Muscle of leg (tissue), 11 donors: ENCODE measurements around the gene ARHGEF28. TPM values are rescaled to one million over a fixed set of nuclear protein-coding genes. Genes with fewer than 3 reads are reported as not detected.

ENCODE experiments used
- DNase-seq: peaks from one replicate; pipeline ENCODE4 v3.0.0; 2013
- H3K27ac ChIP-seq: one replicate; pipeline ENCODE4 v1.5.1; 2013; ENCODE audit warnings: mild to moderate bottlenecking, low read length, control low read depth
- H3K27me3 ChIP-seq: one replicate; pipeline ENCODE4 v1.6.1; 2013; ENCODE audit warnings: low read length; ENCODE audit not compliant: control insufficient read depth, insufficient read depth
- H3K36me3 ChIP-seq: one replicate; pipeline ENCODE4 v1.6.1; 2013; ENCODE audit warnings: low read length; ENCODE audit not compliant: control insufficient read depth, insufficient read depth
- H3K4me1 ChIP-seq: one replicate; pipeline ENCODE4 v1.6.1; 2013; ENCODE audit warnings: low read length; ENCODE audit not compliant: control insufficient read depth, insufficient read depth
- H3K4me3 ChIP-seq: one replicate; pipeline ENCODE4 v1.5.1; 2013; ENCODE audit warnings: low read length, control low read depth
- H3K9me3 ChIP-seq: replicated peaks from 2 replicates; pipeline ENCODE4 v1.6.1; 2013; ENCODE audit warnings: low read depth, low read length; ENCODE audit not compliant: control insufficient read depth
- WGBS: methylation state at CpG from one replicate; pipeline ENCODE4 v1.1.5; 2013; ENCODE audit warnings: missing lambda C conversion rate; ENCODE audit not compliant: insufficient coverage; 5-methylcytosine and 5-hydroxymethylcytosine counted together
- polyA plus RNA-seq, 8 donors: library from polyadenylated mRNA; unstranded; fragments of 120-200 nt; gene quantifications; one replicate each; pipeline versions ENCODE4 v1.2.1 to v1.2.3, GENCODE V29; 2013; ENCODE audit warnings: inconsistent platforms in 1 of 8, low replicate concordance in 1 of 8; ENCODE audit not compliant: insufficient read length in 8 of 8, insufficient read depth in 1 of 8
- total RNA-seq: library from RNA; stranded (reverse); fragments of 120-200 nt; gene quantifications from one replicate; pipeline ENCODE4 v1.2.4, GENCODE V29; 2013

The ARHGEF28 gene
- total and polyA plus RNA-seq, 9 donors = 1.6 to 5.1 (median 3.4) TPM

DNA sequence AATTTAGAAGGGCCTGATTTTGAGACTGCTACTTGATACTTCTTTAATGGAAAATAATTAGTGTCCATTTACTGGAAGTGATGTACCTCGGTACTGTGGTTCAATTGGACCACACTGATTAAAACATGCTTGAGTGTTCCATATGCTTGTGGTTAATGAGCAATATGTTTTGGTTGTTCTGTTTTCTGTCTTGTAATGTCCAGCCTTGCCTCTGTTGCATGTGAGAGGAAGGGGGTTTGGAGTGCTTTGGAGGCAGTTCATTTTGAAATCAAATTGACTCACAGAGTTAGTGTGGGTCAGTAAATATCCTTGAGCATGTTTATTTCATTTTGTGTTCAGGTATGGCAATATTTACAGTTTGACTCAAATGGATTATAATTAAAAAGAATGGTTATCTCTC, 334.4 kb downstream of the ARHGEF28 start:
- Histone ChIP-seq H3K9me3 (no peaks in the 10 kb centered on the region), H3K4me3 (no peak overlapping the region), H3K27ac (no peak overlapping the region), H3K27me3 (no peaks in the 10 kb centered on the region), H3K4me1 (peaks cover 14% of the 10 kb centered on the region), H3K36me3 (no peaks in the 10 kb centered on the region)
- no peak for DNase-seq
- 63% methylated on average over 1 of the region's 1 CpG for WGBS

- Histone ChIP-seq H3K27ac (no peak overlapping the region), H3K27me3 (no peaks in the 10 kb centered on the region), H3K36me3 (no peaks in the 10 kb centered on the region), H3K9me3 (no peaks in the 10 kb centered on the region), H3K4me1 (peaks cover 14% of the 10 kb centered on the region), H3K4me3 (no peak overlapping the region)
- DNase-seq = peak; percentile 70
- WGBS = 75% methylated on average over 1 of the region's 8 CpGs
Observed at GRCh38 chr5:73962801-73963425, 336.9 kb downstream of the ARHGEF28 start.

DNA sequence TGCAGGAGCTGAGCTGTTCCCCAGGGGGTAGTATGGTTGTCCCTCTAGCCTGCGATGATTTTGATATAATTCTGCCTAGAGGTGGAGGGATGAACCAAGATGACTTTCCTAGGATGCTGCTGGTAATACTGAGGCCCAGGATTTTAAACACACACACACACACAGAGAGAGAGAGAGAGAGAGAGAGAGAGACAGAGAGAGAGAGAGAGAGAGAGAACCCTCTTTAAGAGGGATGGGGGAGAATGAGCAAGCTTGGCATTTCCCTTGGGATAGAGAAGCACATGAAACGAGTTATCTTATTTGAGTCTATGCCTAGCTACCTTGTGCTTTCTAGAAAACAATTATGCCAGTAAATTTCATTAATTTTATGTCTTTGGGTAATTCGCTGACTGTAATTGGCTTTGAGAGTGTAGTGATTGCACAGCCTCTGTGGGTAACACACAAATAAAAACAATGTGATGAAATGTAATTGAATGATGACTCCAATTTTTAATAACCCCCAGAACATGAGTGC, 338.4 kb downstream of the ARHGEF28 start:
- no peak overlapping the region for H3K4me3 ChIP-seq
- H3K27ac ChIP-seq = no peak overlapping the region
- no peak for DNase-seq
- no CpG with 5 or more reads among the region's 3 CpGs for WGBS
- no peaks in the 10 kb centered on the region for H3K27me3 ChIP-seq
- H3K36me3 ChIP-seq = no peaks in the 10 kb centered on the region
- H3K9me3 ChIP-seq = no peaks in the 10 kb centered on the region
- H3K4me1 ChIP-seq = peaks cover 29% of the 10 kb centered on the region

DNA sequence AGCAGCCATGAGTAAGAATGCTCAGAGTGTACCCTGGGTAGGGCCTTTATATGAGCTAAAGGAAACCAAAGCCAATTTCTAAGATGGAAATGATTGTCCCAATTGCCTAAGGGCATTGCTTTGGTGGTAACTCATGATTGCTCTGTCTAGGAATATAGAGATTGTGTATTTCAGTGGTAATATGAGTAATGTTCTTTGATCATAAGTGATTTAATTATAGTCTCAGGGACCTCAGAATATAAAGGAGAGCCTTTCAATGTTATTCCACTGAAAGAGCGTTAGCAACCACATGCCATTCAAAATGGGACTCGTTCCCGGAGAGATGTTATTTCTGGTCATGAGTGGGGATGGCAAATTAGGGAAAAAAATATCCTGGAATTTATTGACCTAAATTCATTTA, 340.5 kb downstream of the ARHGEF28 start:
- H3K4me3 ChIP-seq = no peak overlapping the region
- WGBS = no CpG with 5 or more reads among the region's 3 CpGs
- H3K36me3 ChIP-seq = no peaks in the 10 kb centered on the region
- no peaks in the 10 kb centered on the region for H3K27me3 ChIP-seq
- DNase-seq = no peak
- no peaks in the 10 kb centered on the region for H3K9me3 ChIP-seq
- peaks cover 29% of the 10 kb centered on the region for H3K4me1 ChIP-seq
- no peak overlapping the region for H3K27ac ChIP-seq

DNA sequence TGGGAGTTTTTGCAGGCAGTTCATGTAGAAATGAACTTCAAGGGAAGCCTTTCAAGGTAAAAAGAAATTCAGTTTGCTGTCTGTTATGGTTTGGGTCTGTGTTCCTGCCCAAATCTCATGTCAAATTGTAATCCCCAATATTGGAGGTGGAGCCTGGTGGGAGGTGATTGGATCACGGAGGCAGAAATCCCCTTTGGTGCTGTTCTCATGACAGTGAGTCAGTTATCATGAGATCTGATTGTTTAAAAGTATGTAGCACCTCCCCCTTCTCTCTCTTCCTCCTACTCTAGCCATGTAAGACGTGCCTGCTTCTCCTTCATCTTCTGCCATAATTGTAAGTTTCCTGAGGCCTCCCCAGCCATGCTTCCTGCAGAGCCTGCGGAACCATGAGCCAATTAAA, 341.4 kb downstream of the ARHGEF28 start:
- Histone ChIP-seq H3K4me3 (no peak overlapping the region), H3K27ac (no peak overlapping the region), H3K27me3 (no peaks in the 10 kb centered on the region), H3K36me3 (no peaks in the 10 kb centered on the region), H3K4me1 (peaks cover 31% of the 10 kb centered on the region), H3K9me3 (no peaks in the 10 kb centered on the region)
- no peak for DNase-seq
- no CpG with 5 or more reads among the region's 3 CpGs for WGBS

GRCh38 chr5:73968246-73968645, 342.2 kb downstream of the ARHGEF28 start:
- no peak overlapping the region for H3K27ac ChIP-seq
- H3K4me1 ChIP-seq = peaks cover 28% of the 10 kb centered on the region
- no peaks in the 10 kb centered on the region for H3K27me3 ChIP-seq
- no peaks in the 10 kb centered on the region for H3K36me3 ChIP-seq
- WGBS = no CpG with 5 or more reads among the region's 2 CpGs
- no peaks in the 10 kb centered on the region for H3K9me3 ChIP-seq
- H3K4me3 ChIP-seq = no peak overlapping the region
- no peak for DNase-seq

DNA sequence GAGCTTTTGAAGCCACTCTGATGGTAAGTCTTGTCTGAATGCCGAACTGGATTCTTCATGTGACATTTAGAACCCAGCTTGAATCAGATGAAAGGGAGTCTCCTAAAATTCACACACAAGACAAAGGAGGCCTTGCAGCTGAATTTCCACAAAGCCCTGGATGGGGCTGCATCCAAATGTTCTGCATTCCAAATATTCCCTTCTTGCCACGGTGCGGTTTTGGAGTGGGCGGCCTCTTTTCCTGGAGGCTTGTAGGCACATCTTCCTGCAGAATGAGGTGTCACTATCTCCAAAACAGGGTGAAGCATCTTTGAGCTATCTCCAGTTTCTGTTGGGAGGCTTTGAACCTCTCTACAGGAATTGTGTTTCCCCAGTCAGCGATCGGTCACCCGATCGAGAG, 342.7 kb downstream of the ARHGEF28 start:
- 14% methylated on average over 1 of the region's 8 CpGs for WGBS
- Histone ChIP-seq H3K4me1 (peaks cover 23% of the 10 kb centered on the region), H3K27ac (no peak overlapping the region), H3K4me3 (no peak overlapping the region), H3K36me3 (no peaks in the 10 kb centered on the region), H3K9me3 (no peaks in the 10 kb centered on the region), H3K27me3 (no peaks in the 10 kb centered on the region)
- peak; percentile 44 for DNase-seq

GRCh38 chr5:73969195-73970036, 343.4 kb downstream of the ARHGEF28 start:
- no peak overlapping the region for H3K27ac ChIP-seq
- DNase-seq = no peak
- WGBS = 0% methylated on average over 1 of the region's 5 CpGs
- H3K4me1 ChIP-seq = peaks cover 20% of the 10 kb centered on the region
- no peaks in the 10 kb centered on the region for H3K36me3 ChIP-seq
- no peaks in the 10 kb centered on the region for H3K9me3 ChIP-seq
- H3K4me3 ChIP-seq = no peak overlapping the region
- H3K27me3 ChIP-seq = no peaks in the 10 kb centered on the region

- Histone ChIP-seq H3K9me3 (no peaks in the 10 kb centered on the region), H3K27me3 (no peaks in the 10 kb centered on the region), H3K4me1 (peaks cover 32% of the 10 kb centered on the region), H3K36me3 (no peaks in the 10 kb centered on the region), H3K27ac (no peak overlapping the region), H3K4me3 (no peak overlapping the region)
- WGBS = 48% methylated on average over 3 of the region's 4 CpGs
- peak; percentile 35 for DNase-seq
Observed at GRCh38 chr5:73971326-73971725, 345.3 kb downstream of the ARHGEF28 start.

GRCh38 chr5:73973135-73973534, 347.1 kb downstream of the ARHGEF28 start:
- Histone ChIP-seq H3K36me3 (no peaks in the 10 kb centered on the region), H3K27ac (no peak overlapping the region), H3K27me3 (no peaks in the 10 kb centered on the region), H3K4me3 (no peak overlapping the region), H3K4me1 (peaks cover 32% of the 10 kb centered on the region), H3K9me3 (no peaks in the 10 kb centered on the region)
- DNase-seq = no peak
- WGBS = no CpG with 5 or more reads among the region's 3 CpGs
